ENCODE measurements around the gene XRCC4. TPM values are rescaled to one million over a fixed set of nuclear protein-coding genes. Genes with fewer than 3 reads are reported as not detected.
"Not testable (repeated sequence)": the region's sequence is repeated elsewhere in the genome, so short reads cannot be mapped to it uniquely, and the experiment has no call there.

XRCC4 gene
- polyA plus RNA-seq, 3 donors: 14.5 to 17.2 (median 15.2) TPM

GRCh38 chr5:83107692-83108420, 30.5 kb downstream of the XRCC4 start:
- DNase-seq (ENCODE audit: low read depth in 3 of 3, low spot score in 2 of 3): no peak

- DNase-seq (ENCODE audit: low read depth in 3 of 3, low spot score in 2 of 3): no peak
Measured at GRCh38 chr5:83109380-83109779, 32.0 kb downstream of the XRCC4 start.

GRCh38 chr5:83115816-83116215, 38.5 kb downstream of the XRCC4 start:
- DNase-seq (ENCODE audit: low read depth in 3 of 3, low spot score in 2 of 3): no peak

GRCh38 chr5:83118471-83118870, 41.1 kb downstream of the XRCC4 start:
- DNase-seq (ENCODE audit: low read depth in 3 of 3, low spot score in 2 of 3): no peak

- DNase-seq (ENCODE audit: low read depth in 3 of 3, low spot score in 2 of 3): no peak
Measured at GRCh38 chr5:83118976-83119375, 41.6 kb downstream of the XRCC4 start.

GRCh38 chr5:83124593-83124992, 47.2 kb downstream of the XRCC4 start:
- DNase-seq (ENCODE audit: low read depth in 3 of 3, low spot score in 2 of 3): no peak

GRCh38 chr5:83125560-83125959, 48.2 kb downstream of the XRCC4 start:
- no peak for DNase-seq (ENCODE audit: low read depth in 3 of 3, low spot score in 2 of 3)

GRCh38 chr5:83126501-83126900, 49.2 kb downstream of the XRCC4 start:
- DNase-seq (ENCODE audit: low read depth in 3 of 3, low spot score in 2 of 3): no peak

- no peak for DNase-seq (ENCODE audit: low read depth in 3 of 3, low spot score in 2 of 3)
Measured at GRCh38 chr5:83133797-83134196, 56.5 kb downstream of the XRCC4 start.

- DNase-seq (ENCODE audit: low read depth in 3 of 3, low spot score in 2 of 3): no peak
Measured at GRCh38 chr5:83142526-83142925, 65.2 kb downstream of the XRCC4 start.

- no peak for DNase-seq (ENCODE audit: low read depth in 3 of 3, low spot score in 2 of 3)
Measured at GRCh38 chr5:83145241-83145640, 67.9 kb downstream of the XRCC4 start.

GRCh38 chr5:83145882-83146331, 68.6 kb downstream of the XRCC4 start:
- DNase-seq (ENCODE audit: low read depth in 3 of 3, low spot score in 2 of 3): no peak

GRCh38 chr5:83146441-83146840, 69.1 kb downstream of the XRCC4 start:
- no peak for DNase-seq (ENCODE audit: low read depth in 3 of 3, low spot score in 2 of 3)

- no peak for DNase-seq (ENCODE audit: low read depth in 3 of 3, low spot score in 2 of 3)
Measured at GRCh38 chr5:83147593-83147992, 70.2 kb downstream of the XRCC4 start.

GRCh38 chr5:83148370-83148769, 71.0 kb downstream of the XRCC4 start:
- DNase-seq (ENCODE audit: low read depth in 3 of 3, low spot score in 2 of 3): no peak

- no peak for DNase-seq (ENCODE audit: low read depth in 3 of 3, low spot score in 2 of 3)
Measured at GRCh38 chr5:83149671-83150070, 72.3 kb downstream of the XRCC4 start.

- no peak for DNase-seq (ENCODE audit: low read depth in 3 of 3, low spot score in 2 of 3)
Measured at GRCh38 chr5:83151821-83152220, 74.5 kb downstream of the XRCC4 start.

- not testable (repeated sequence) for DNase-seq (ENCODE audit: low read depth in 3 of 3, low spot score in 2 of 3)
Measured at GRCh38 chr5:83152996-83153395, 75.6 kb downstream of the XRCC4 start.

GRCh38 chr5:83156001-83156400, 78.7 kb downstream of the XRCC4 start:
- no peak for DNase-seq (ENCODE audit: low read depth in 3 of 3, low spot score in 2 of 3)

- DNase-seq (ENCODE audit: low read depth in 3 of 3, low spot score in 2 of 3): no peak
Measured at GRCh38 chr5:83157163-83157562, 79.8 kb downstream of the XRCC4 start.

GRCh38 chr5:83162601-83163000, 85.3 kb downstream of the XRCC4 start:
- DNase-seq (ENCODE audit: low read depth in 3 of 3, low spot score in 2 of 3): no peak

- no peak for DNase-seq (ENCODE audit: low read depth in 3 of 3, low spot score in 2 of 3)
Measured at GRCh38 chr5:83167538-83167937, 90.2 kb downstream of the XRCC4 start.
